Heart left ventricle (tissue), 13 donors: Measurements from ENCODE around the gene PRKAR1B.

ENCODE experiments used
- CTCF ChIP-seq, 12 donors: fragments of 200-600 bp; sonication (generic) in 4 of 12; IDR thresholded peaks; one replicate each; pipeline versions ENCODE4 v1.5.0 to v1.8.0; 2018 to 2022; ENCODE audit warnings: antibody characterized with exemption in 12 of 12, mild to moderate bottlenecking in 5 of 12
- POLR2A ChIP-seq, 2 donors: fragments of 450-650 bp; IDR thresholded peaks; one replicate each; pipeline ENCODE4 v1.6.1; 2017; ENCODE audit warnings: antibody characterized with exemption in 2 of 2, mild to moderate bottlenecking in 2 of 2, moderate library complexity in 2 of 2
- donor health status: ischemic (EF 13 %, LVEDD 7.1; RV severe dilation, severe dysfunction).
- donor health status: DM: no; HTN: yes; CAD: no.
- donor health status: DM: no; HTN: no; CAD: no.
- donor health status: ischemic (EF 25% LVEDD 6.9; RV normal size, moderate dysfunction).
- donor health status: ischemic (EF 25% LVEDD 5.7; RV mildly dilated, moderate dysfunction).
- donor health status: ischemic (EF 35%, LVEDD 5.7; RV mildly dilated, moderate dysfunction).
- donor health status: nonischemic (EF 11% LVEDD 7.7; RV severe dilation, severe dysfunction).
- donor health status: DM: yes; HTN: yes; CAD: no.
- donor health status: PGD.
- donor health status: ischemic (EF 29% LVEDD 5.4; RV normal size, mild dysfunction).
- donor health status: nonischemic (EF 23%, LVEDD 6.1; RV moderate dilation, normal function).

- no peak for TF ChIP-seq CTCF (IDR thresholded peaks at IDR 0.05)
- no peak for TF ChIP-seq POLR2A (IDR thresholded peaks at IDR 0.05)
Observed at GRCh38 chr7:507623-508300, 219.3 kb downstream of the PRKAR1B start.
